H1 (cell line): Measurements from ENCODE around the gene DCPS. TPM values are rescaled to one million over a fixed set of nuclear protein-coding genes. Genes with fewer than 3 reads are reported as not detected.
A peak's percentile ranks its signal among the peaks of the same experiment; 100 is the strongest.

Experiments used
- CTCF ChIA-PET: fragments of 300-600 bp; sonication (Branson Sonifier 250); formaldehyde crosslinking; loops from one replicate; lab custom pipeline; 2021; ENCODE audit not compliant: partially characterized antibody; lab: Charles Lee
- POLR2A ChIA-PET: fragments of 300-600 bp; sonication (Branson Sonifier 250); formaldehyde crosslinking; loops from one replicate; lab custom pipeline; 2021; ENCODE audit warnings: inconsistent platforms; ENCODE audit not compliant: partially characterized antibody; lab: Charles Lee
- DNase-seq, 2 experiments: peaks; one replicate each; pipeline versions ENCODE4 v3.0.0 to v3.0.0-alpha.2; 2010 to 2022; ENCODE audit warnings: low spot score in 2 of 2, low read depth in 1 of 2, mixed read lengths in 1 of 2
- FAIRE-seq: peaks from 2 replicates; lab custom pipeline; 2011; peaks lifted over from hg19 to GRCh38; lab: Jason Lieb, UNC
- H2AFZ ChIP-seq: 2 replicates; pipeline ENCODE4 v1.8.1; 2012; ENCODE audit warnings: low read length, inconsistent platforms
- H2AK5ac ChIP-seq: 2 replicates; pipeline ENCODE4 v1.6.1; 2013; ENCODE audit warnings: low read depth, low read length
- H2BK120ac ChIP-seq: replicated peaks from 2 replicates; pipeline ENCODE3; 2013; ENCODE audit warnings: low read depth, low read length, inconsistent platforms
- H2BK12ac ChIP-seq: 2 replicates; pipeline ENCODE4 v1.6.1; 2013; ENCODE audit warnings: low read depth, low read length
- H2BK15ac ChIP-seq: 2 replicates; pipeline ENCODE4 v1.6.1; 2013; ENCODE audit warnings: low read length
- H2BK20ac ChIP-seq: 2 replicates; pipeline ENCODE4 v1.6.1; 2013; ENCODE audit warnings: low read length
- H2BK5ac ChIP-seq: 2 replicates; pipeline ENCODE4 v1.6.1; 2013; ENCODE audit warnings: low read depth, low read length
- H3K14ac ChIP-seq: 2 replicates; pipeline ENCODE4 v1.6.1; 2013; ENCODE audit warnings: inconsistent platforms; ENCODE audit not compliant: insufficient read length
- H3K18ac ChIP-seq: 2 replicates; pipeline ENCODE4 v1.6.1; 2013; ENCODE audit warnings: low read length; ENCODE audit errors: extremely low read depth
- H3K23ac ChIP-seq: 2 replicates; pipeline ENCODE4 v1.6.1; 2013; ENCODE audit warnings: inconsistent platforms; ENCODE audit not compliant: insufficient read length
- H3K23me2 ChIP-seq: 2 replicates; pipeline ENCODE4 v1.6.1; 2013; ENCODE audit warnings: low read depth, low read length
- H3K27ac ChIP-seq: 2 replicates; pipeline ENCODE4 v1.6.1; 2011; ENCODE audit warnings: low read depth, low read length, inconsistent platforms
- H3K27me3 ChIP-seq, 4 experiments: replicated peaks in 1 of 4; 1 replicate in 1 of 4; 2 replicates in 3 of 4; pipeline versions ENCODE4 v1.6.1 to v1.8.1; 2011 to 2013; ENCODE audit warnings: low read length in 3 of 4, mild to moderate bottlenecking in 3 of 4, inconsistent platforms in 2 of 4, mixed read lengths in 2 of 4, moderate library complexity in 1 of 4; ENCODE audit not compliant: control insufficient read depth in 3 of 4, insufficient read depth in 3 of 4; ENCODE audit errors: extremely low read depth in 1 of 4
- H3K36me3 ChIP-seq, 4 experiments: 2 replicates each; pipeline versions ENCODE4 v1.6.1 to v1.8.1; 2011 to 2013; ENCODE audit warnings: mild to moderate bottlenecking in 4 of 4, low read length in 3 of 4, moderate library complexity in 2 of 4, control low read depth in 1 of 4, inconsistent platforms in 1 of 4; ENCODE audit not compliant: insufficient read depth in 4 of 4, control insufficient read depth in 2 of 4
- H3K4ac ChIP-seq: replicated peaks from 2 replicates; pipeline ENCODE3; 2013; ENCODE audit warnings: low read length, low read depth, mixed read lengths, inconsistent platforms; ENCODE audit not compliant: insufficient read length
- H3K4me1 ChIP-seq, 4 experiments: replicated peaks in 1 of 4; 1 replicate in 1 of 4; 2 replicates in 3 of 4; pipeline versions ENCODE4 v1.6.1 to v1.8.1; 2011 to 2013; ENCODE audit warnings: low read length in 3 of 4, inconsistent platforms in 2 of 4, mixed read lengths in 1 of 4; ENCODE audit not compliant: insufficient read depth in 4 of 4, control insufficient read depth in 3 of 4
- H3K4me2 ChIP-seq, 2 experiments: 2 replicates each; pipeline versions ENCODE4 v1.6.1 to v1.8.1; 2011 to 2013; ENCODE audit warnings: low read depth in 2 of 2, low read length in 2 of 2, control low read depth in 1 of 2, inconsistent platforms in 1 of 2, mild to moderate bottlenecking in 1 of 2; ENCODE audit not compliant: insufficient read depth in 1 of 2
- H3K4me3 ChIP-seq, 4 experiments: fragments of 200-600, 300-600 bp in 1 of 4; sonication (generic), shearing (Covaris generic), sonication (Bioruptor Twin) in 1 of 4; 2 replicates each; pipeline versions ENCODE4 v1.5.1 to v1.8.1; 2011 to 2016; ENCODE audit warnings: low read length in 4 of 4, low read depth in 3 of 4, control low read depth in 2 of 4, inconsistent platforms in 2 of 4, mild to moderate bottlenecking in 2 of 4, mixed read lengths in 1 of 4, moderate library complexity in 1 of 4; ENCODE audit not compliant: insufficient read depth in 2 of 4; ENCODE audit errors: extremely low read depth in 1 of 4
- H3K56ac ChIP-seq: replicated peaks from 2 replicates; pipeline ENCODE3; 2013; ENCODE audit warnings: low read depth, mild to moderate bottlenecking, mixed read lengths, low read length, inconsistent platforms; ENCODE audit not compliant: insufficient read length
- H3K79me1 ChIP-seq: 2 replicates; pipeline ENCODE4 v1.6.1; 2013; ENCODE audit warnings: low read depth, low read length, control low read depth
- H3K79me2 ChIP-seq, 2 experiments: 2 replicates each; pipeline versions ENCODE4 v1.6.1 to v1.8.1; 2012 to 2013; ENCODE audit warnings: low read length in 2 of 2, mild to moderate bottlenecking in 2 of 2, inconsistent platforms in 1 of 2; ENCODE audit not compliant: insufficient read depth in 2 of 2, control insufficient read depth in 1 of 2
- H3K9ac ChIP-seq, 4 experiments: replicated peaks in 1 of 4; 1 replicate in 1 of 4; 2 replicates in 3 of 4; pipeline versions ENCODE4 v1.6.1 to v1.8.1; 2011 to 2013; ENCODE audit warnings: low read depth in 3 of 4, low read length in 3 of 4, control low read depth in 2 of 4, mild to moderate bottlenecking in 2 of 4, moderate library complexity in 2 of 4, inconsistent platforms in 1 of 4; ENCODE audit errors: extremely low read depth in 1 of 4
- H3K9me3 ChIP-seq, 2 experiments: 2 replicates each; pipeline versions ENCODE4 v1.6.1 to v1.8.1; 2012 to 2013; ENCODE audit warnings: mild to moderate bottlenecking in 2 of 2, moderate library complexity in 2 of 2, control low read depth in 1 of 2, inconsistent platforms in 1 of 2, low read depth in 1 of 2, low read length in 1 of 2, mixed read lengths in 1 of 2; ENCODE audit not compliant: insufficient read depth in 2 of 2
- H4K20me1 ChIP-seq, 2 experiments: replicated peaks in 1 of 2; 2 replicates each; pipeline versions ENCODE3 to v1.8.1; 2011 to 2013; ENCODE audit warnings: inconsistent platforms in 2 of 2, low read length in 2 of 2, mild to moderate bottlenecking in 1 of 2; ENCODE audit not compliant: insufficient read depth in 2 of 2, control insufficient read depth in 1 of 2
- H4K5ac ChIP-seq: 2 replicates; pipeline ENCODE4 v1.6.1; 2013; ENCODE audit warnings: low read length, low read depth, mixed read lengths, inconsistent platforms; ENCODE audit not compliant: insufficient read length
- H4K8ac ChIP-seq: 2 replicates; pipeline ENCODE4 v1.8.0; 2013; ENCODE audit warnings: mild to moderate bottlenecking, moderate library complexity, low read length, inconsistent platforms; ENCODE audit not compliant: insufficient read depth; ENCODE audit errors: extremely low read depth
- H4K91ac ChIP-seq: replicated peaks from 2 replicates; pipeline ENCODE3; 2013; ENCODE audit warnings: low read length, mixed read lengths, inconsistent platforms; ENCODE audit not compliant: insufficient read length
- CREB1 ChIP-seq: IDR thresholded peaks from 2 replicates; pipeline ENCODE4 v1.6.1; 2012; ENCODE audit warnings: inconsistent platforms
- E2F6 ChIP-seq: IDR thresholded peaks from 2 replicates; pipeline ENCODE4 v1.6.1; 2012; ENCODE audit warnings: inconsistent platforms
- EP300 ChIP-seq, 2 experiments: IDR thresholded peaks; 1 replicate in 1 of 2; 2 replicates in 1 of 2; pipeline ENCODE4 v1.6.1; 2011 to 2012; ENCODE audit warnings: low read depth in 2 of 2, low read length in 2 of 2, mild to moderate bottlenecking in 2 of 2, borderline replicate concordance in 1 of 2, inconsistent platforms in 1 of 2, moderate library complexity in 1 of 2
- POU5F1 ChIP-seq: IDR thresholded peaks from 2 replicates; pipeline ENCODE4 v1.6.1; 2011; ENCODE audit warnings: low read depth, mild to moderate bottlenecking, low read length, moderate library complexity
- RXRA ChIP-seq: IDR thresholded peaks from 2 replicates; pipeline ENCODE4 v1.6.1; 2011; ENCODE audit warnings: low read depth, mild to moderate bottlenecking, low read length, moderate library complexity; ENCODE audit not compliant: insufficient read depth
- SIX5 ChIP-seq: IDR thresholded peaks from 2 replicates; pipeline ENCODE4 v1.6.1; 2011; ENCODE audit warnings: mild to moderate bottlenecking, low read depth, low read length
- TEAD4 ChIP-seq: IDR thresholded peaks from 2 replicates; pipeline ENCODE4 v1.6.1; 2012; ENCODE audit warnings: low read depth, low read length, inconsistent platforms, mixed read lengths
- YY1 ChIP-seq: IDR thresholded peaks from 2 replicates; pipeline ENCODE4 v1.6.1; 2011; ENCODE audit warnings: low read depth, mild to moderate bottlenecking, low read length
- WGBS, 2 experiments: shearing (Covaris generic) in 1 of 2; methylation state at CpG; one replicate each; pipeline versions ENCODE4 v1.1.6 to v1.1.7; 2013 to 2015; ENCODE audit warnings: low lambda C conversion rate in 2 of 2, mixed read lengths in 2 of 2, inconsistent platforms in 1 of 2, low coverage in 1 of 2, missing lambda C conversion rate in 1 of 2; ENCODE audit not compliant: insufficient replicate concordance in 2 of 2, insufficient coverage in 1 of 2, insufficient read length in 1 of 2; ENCODE audit errors: extremely low coverage in 1 of 2, missing lambda C conversion rate in 1 of 2; 5-methylcytosine and 5-hydroxymethylcytosine counted together
- polyA plus RNA-seq, 7 experiments: library from polyadenylated mRNA; depleted of rRNA in 3 of 7; stranded (reverse) in 5 of 7; unstranded in 2 of 7; fragments of >200 nt in 5 of 7; fragments of 200-250 nt in 2 of 7; gene quantifications; 1 replicate in 5 of 7; 2 replicates in 1 of 7; 4 replicates in 1 of 7; pipeline versions ENCODE4 v1.2.1 to v1.2.3, GENCODE V29; 2011 to 2013; ENCODE audit warnings: missing spikeins in 2 of 7, mixed read lengths in 2 of 7
- total RNA-seq: library from RNA; stranded (reverse); fragmentation: NEBNext Ultra II Directional; extraction: Animal tissue kit (Norgen Biotek cat#: 25700); gene quantifications from 2 replicates; pipeline ENCODE4 v1.2.1, GENCODE V29; 2021

The DCPS gene
- total and polyA plus RNA-seq, 2 of the 8 experiments (the other 6 are each of a cell fraction or from before 2014, with no cell fraction given) = 24.6 to 55.2 TPM

- Histone ChIP-seq H3K9ac (no peak overlapping the region), H4K20me1 (peaks cover 0 to under 1% of the 10 kb centered on the region in 2 experiments), H3K4me3 (no peak overlapping the region), H4K91ac (no peak overlapping the region), H3K27me3 (no peaks in the 10 kb centered on the region), H3K9me3 (no peaks in the 10 kb centered on the region), H3K18ac (no peak overlapping the region), H3K23ac (no peak overlapping the region), H3K27ac (no peak overlapping the region), H2BK20ac (no peak overlapping the region), H3K56ac (no peak overlapping the region), H2BK15ac (no peak overlapping the region), H3K4me2 (no peak overlapping the region), H2BK12ac (no peak overlapping the region), H3K4me1 (peaks cover 0 to 8% (median 3%) of the 10 kb centered on the region in 4 experiments; a peak in 2 of 7 replicates), H3K4ac (no peak overlapping the region), H3K14ac (no peak overlapping the region), H3K23me2 (no peaks in the 10 kb centered on the region), H3K79me1 (no peaks in the 10 kb centered on the region), H2BK5ac (peak overlapping the region; percentile 20; the same call in 1 of the 2 replicates), H3K79me2 (no peaks in the 10 kb centered on the region), H4K5ac (no peak overlapping the region), H2AK5ac (no peak overlapping the region), H3K36me3 (peaks cover 0 to 11% (median under 1%) of the 10 kb centered on the region in 4 experiments; a peak in 4 of 8 replicates), H4K8ac (no peak overlapping the region), H2AFZ (no peak overlapping the region), H2BK120ac (no peak overlapping the region)
- POLR2A ChIA-PET = interaction anchor here (1.6 to 2.4 kb wide), 2 partner anchors 10 to 32 kb away, joined by 6 to 8 read pairs; partner anchors contain the start of gene DCPS
- WGBS, 2 experiments = 85% methylated on average over 8 of the region's 8 CpGs; no CpG with 5 or more reads in 1 of the 2 experiments
- CTCF ChIA-PET = interaction anchor here (0.7 to 2.4 kb wide), 5 partner anchors 13 to 144 kb away, joined by 3 to 10 read pairs (median 4); no protein-coding TSS in a partner anchor
- DNase-seq (no peak), FAIRE-seq (no peak)
- TF ChIP-seq CREB1 (no peak), SIX5 (no peak), POU5F1 (no peak), YY1 (no peak), RXRA (no peak), E2F6 (no peak), TEAD4 (no peak), EP300 (IDR thresholded peaks at IDR 0.05; ENCODE audit: borderline replicate concordance in 1 of 2, low read depth in 2 of 2, low read length in 2 of 2) (no peak)
Measured at GRCh38 chr11:126336138-126336541, 32.3 kb downstream of the DCPS start.
